GM21515 (cell line): ENCODE measurements around the gene PDZRN3.
"Not testable (repeated sequence)": the region's sequence is repeated elsewhere in the genome, so short reads cannot be mapped to it uniquely, and the experiment has no call there.

ENCODE experiments used
- ATAC-seq: cut with Tn5 transposase; IDR thresholded peaks from one replicate; pipeline ENCODE4 v1.9.1; 2021; ENCODE audit not compliant: unreplicated experiment

The PDZRN3 gene

DNA sequence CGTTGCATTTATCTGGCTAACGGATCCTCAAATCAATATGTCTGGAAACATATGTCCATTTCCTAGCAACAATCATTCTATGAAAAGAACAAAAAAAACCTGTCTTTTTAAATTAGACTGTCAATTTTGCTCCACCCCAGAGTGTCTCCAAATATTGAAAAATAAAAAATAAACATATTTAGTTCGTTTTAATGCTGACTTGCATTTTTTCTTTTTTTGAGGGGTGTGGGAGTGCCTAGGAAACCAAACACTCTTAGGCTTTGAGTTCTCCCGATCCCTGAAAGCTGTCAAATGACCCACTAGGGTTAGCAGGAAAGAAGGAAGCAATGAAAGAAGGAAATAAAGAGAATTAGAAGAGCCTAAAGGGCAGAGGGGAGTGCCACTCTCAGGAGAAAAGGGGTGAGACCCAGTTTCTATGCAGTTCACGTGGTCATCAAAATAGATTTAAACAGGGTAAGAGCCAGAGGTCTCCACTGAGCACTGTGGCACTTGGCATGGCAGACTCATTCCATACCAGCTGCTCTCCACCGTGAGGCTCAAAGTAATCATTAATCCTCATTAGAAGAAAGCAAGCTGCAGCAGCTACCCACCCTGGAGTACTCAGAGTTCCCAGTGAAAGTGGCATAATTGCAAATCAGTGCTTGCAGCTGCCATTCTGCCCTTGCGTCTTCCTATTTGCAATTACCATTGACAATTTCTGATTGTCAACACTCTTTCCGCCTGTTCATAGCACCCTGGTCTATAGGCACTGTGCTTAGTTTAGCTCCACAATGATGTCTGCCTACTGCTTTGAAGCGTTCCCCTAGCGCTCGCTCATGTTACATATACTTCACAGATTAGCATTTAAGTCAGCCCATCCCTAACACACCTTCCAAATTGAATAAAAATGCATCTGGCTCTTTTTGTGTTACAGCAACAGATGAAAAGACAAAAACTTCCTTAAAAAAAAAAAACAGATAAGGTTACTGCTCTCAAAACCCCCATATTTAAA, 32.3 kb downstream of the PDZRN3 start:
- ATAC-seq = no peak

DNA sequence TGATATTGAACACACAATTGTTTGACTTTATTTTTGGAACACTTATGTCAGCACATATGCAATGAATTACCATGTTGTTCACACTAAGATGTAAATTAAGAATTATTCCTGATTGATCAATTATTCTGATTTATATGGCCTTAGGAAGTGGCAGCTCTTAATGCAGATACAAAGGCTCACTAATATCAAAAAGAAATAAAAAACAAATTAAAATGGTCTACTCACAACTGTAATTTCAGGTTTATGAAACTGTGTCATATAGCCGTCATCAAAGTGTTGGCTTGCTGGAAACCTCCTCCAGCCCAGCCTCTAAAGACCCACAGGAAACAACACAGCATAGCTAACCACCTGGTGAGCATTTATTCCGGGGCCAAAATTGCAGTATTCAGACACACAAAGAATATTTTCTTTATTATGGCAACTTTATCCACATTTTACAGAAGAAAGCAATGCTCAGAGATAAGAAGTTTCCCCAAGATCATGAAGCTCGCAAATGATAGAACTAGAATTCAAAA, 33.4 kb downstream of the PDZRN3 start:
- no peak for ATAC-seq

DNA sequence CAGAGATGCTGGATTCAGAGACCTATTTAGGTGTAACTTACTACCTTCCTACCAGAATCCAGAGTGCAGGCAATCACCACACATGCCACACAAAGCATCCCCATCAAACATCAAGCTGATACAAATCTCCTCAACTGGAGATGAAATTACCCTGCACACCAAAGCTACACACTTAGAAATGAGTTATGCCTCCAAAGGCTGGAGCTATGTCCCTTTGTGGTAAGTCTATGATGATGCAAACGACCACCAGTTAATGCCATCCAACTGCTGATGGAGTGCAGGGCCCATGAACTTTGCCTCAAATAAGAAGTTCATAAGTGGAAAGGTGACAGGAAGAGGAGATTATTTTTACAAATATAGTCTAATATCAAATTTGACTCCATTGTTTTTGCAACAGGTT, 38.1 kb downstream of the PDZRN3 start:
- ATAC-seq = no peak

DNA sequence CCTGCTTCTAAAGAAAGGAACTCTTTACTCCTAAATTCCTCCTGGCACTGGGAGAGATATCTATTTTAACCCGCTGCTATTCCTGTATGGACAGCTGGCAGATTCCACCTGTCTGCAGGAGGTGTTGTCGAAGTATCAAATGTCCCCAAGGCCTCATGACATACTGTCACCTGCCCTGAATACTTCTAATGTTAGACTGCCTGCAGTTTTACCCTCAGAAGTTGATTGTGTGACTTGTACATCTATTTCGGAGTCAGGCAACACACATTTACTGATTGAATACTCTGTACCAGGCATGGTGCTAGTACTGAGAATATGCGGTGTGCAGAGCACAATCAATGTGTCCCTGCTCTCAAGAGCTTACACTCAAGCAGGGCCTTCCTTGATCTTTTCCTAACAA, 38.6 kb downstream of the PDZRN3 start:
- no peak for ATAC-seq

DNA sequence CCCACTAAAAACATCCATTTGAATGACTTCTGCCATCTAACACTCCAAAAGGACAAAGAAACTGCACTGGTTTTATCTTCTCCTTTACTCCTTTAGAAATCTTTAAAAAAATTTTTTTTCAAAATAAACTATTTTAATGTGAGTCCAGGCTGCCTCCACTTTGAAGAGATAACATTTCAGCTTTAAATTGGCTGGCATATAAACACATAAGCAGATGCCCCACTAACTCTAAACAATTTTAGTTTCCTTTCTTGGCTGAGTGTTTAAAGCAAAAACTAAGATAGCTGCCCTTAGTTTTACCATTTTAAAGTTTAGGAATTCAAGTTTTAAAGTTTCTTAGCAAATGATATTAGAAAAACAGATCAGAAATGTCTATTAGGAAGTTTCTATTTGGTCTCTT, 39.9 kb downstream of the PDZRN3 start:
- no peak for ATAC-seq

DNA sequence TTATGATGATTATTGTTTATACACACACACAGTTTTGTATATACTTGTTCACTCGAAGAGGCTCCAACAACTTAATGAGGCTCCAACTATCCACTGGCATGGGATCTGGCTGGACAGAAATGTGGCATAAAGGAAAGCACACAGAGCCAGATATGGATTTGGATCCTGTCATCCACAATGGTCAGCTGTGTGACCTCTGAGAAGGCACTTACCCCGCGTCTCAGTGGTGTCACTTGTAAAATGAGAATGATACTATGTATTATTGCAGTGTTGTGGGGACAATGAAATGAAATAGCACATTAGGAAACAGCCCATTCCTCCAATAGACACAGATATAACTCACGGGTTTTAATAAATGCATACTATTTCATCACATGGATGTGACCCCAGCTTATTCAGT, 42.2 kb downstream of the PDZRN3 start:
- ATAC-seq = no peak

DNA sequence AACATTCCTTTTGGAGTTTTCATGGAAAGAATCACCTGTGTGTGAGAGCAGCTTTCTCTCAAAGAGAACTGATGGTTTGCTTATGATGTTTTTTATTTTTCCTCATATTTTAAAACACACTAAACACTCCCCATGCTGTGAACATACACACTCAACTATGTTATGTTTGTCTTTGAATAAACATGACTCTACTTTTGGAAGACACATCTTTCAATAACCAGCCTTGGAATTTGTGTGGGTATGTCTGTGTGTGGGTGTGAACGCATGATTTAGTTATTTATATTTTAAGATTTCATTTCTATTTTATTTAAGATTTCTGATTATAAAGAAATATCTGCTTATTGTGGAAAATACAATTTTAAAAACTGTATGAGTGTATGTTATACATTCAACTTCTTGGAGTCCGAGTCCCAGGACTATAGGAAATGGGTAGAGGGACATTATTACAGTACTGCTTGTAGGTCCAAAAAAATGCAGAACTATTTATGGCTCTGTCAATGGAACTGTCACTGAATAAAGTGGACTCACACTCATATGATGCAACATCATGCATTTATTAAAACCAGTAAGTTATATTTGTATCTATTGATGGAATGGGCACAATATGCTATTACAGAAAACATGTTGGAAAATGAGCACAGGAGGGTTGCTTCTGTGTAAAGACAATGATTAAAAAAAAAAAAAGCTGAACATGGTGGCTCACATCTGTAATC, 43.5 kb downstream of the PDZRN3 start:
- no peak for ATAC-seq

DNA sequence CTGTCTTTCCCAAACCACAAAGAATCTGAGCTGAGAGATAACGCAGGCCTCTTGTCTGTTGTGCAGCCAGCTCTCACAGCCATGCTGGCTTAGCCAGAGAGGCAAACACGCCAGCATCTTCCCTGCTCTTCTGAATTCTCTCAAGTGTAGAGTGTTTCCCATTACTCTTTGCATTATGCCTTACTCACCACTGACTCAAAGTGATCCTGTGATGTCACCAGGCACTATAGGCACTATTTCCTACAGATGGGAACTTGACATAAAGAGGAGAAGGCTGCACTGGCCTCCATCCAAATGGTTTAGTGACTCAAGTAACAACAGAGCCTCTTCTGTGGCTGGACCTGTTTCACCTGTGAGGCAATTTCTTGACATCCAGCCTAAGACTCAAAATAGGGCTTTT, 44.4 kb downstream of the PDZRN3 start:
- ATAC-seq = no peak

DNA sequence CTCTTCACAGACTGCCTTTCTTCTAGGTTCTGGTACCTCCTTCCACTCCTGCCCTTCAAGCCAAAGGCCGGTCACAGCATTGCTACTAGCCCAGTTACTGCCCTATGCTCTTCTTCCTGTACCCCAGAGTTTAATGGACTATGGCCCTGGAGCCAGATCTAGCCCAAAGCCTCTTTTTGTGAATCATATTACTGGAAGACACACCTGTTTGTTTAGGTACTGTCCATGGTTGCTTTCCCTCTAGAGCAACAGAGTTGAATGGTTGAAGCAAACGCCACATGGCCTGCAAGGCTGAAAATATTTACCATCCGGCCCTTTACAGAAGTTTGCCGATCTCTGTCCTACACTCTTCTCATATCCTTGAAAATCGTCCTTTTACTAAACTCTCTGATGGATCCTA, 47.0 kb downstream of the PDZRN3 start:
- no peak for ATAC-seq

DNA sequence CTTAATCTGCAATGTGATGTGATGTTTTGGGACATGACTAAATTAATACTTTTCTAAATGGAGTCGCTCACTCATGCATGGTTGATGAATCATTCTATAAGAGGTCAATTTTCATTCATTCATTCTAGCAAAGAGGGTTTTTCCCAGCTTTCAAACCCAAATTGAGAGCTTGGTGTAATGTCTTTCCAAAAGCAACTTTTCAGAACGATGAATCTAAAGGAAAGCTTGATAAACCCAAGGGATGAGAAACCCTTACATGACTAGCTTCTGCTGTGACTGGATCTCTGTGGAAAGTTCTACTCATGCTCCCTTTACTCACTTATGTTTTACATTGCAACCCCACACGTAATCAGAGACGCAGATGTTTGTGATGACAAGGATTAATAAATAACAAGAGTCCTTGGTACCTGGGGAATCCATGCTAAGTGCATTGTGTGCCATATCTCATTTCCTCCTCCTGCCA, 47.7 kb downstream of the PDZRN3 start:
- no peak for ATAC-seq

DNA sequence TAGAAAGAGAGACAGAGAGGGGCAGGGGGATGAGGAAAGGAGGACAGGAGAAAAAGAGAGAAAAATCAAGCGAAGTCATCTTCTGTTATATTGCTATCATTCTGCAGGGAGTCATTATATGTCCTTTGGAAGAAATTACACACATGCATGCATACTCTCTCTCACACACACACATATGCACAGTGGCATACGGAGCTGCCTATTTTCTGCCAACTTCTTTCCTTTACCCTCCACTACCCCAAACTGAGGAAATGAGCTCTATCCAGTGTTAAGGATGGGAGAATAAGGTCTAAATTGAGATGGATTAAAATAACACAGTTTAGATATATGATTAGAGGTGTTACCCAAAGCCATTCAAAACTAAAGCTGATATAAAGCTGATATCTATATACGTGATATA, 48.8 kb downstream of the PDZRN3 start:
- ATAC-seq = no peak

DNA sequence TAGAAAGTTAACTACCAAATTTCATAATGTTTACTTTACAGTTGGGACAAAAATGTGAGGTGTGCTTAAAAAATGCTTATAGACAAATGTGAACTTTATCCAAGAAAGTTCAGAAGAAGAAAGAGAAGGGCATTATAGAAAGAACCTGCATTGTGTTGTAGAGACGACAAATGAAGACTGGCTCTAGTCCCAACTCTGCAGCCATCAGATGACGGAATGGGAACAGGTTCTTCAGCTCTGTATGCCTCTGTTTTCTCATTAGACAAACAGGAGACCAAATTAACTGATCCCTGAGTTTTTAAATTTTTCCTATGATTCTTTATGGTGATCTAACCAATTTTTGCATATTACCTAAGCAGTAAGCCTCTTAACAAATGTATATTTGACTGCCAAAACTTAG, 49.2 kb downstream of the PDZRN3 start:
- no peak for ATAC-seq

DNA sequence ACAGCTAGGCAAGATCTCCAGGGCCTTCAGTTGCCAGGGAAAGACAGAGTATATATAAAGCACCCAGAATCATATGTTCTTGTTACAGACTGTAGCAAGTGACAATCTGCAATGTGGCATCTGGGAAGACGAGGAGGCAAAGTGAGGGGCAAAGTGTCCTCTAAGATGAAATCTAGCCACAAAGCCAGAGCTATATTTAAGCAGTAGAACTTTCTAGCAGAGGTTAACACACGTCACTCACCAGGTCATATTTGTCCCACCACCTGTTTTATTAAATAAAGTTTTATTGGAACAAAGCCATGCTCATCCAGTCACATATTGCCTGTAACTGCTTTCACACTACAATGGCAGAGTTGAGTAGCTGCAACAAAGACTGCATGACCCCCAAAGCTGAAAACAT, 51.5 kb downstream of the PDZRN3 start:
- ATAC-seq = no peak

DNA sequence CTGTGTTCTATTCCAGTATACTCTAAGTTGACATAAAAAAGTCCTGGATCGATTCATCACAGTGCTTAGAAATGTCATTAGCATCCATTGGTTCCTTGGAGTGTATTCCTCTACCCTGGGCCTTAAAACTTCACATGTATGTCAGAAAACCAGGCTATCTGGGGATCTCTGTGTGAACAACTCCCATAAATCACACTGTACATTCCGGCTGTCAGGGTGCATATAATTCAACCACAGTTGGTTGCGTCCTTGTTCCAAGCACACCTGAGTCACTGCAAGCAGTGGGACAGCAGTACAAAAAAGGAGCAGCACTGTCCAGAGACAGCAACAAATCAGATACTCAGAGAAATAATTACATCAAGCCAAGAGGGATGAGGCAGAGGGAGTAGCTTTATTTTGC, 52.4 kb downstream of the PDZRN3 start:
- no peak for ATAC-seq

DNA sequence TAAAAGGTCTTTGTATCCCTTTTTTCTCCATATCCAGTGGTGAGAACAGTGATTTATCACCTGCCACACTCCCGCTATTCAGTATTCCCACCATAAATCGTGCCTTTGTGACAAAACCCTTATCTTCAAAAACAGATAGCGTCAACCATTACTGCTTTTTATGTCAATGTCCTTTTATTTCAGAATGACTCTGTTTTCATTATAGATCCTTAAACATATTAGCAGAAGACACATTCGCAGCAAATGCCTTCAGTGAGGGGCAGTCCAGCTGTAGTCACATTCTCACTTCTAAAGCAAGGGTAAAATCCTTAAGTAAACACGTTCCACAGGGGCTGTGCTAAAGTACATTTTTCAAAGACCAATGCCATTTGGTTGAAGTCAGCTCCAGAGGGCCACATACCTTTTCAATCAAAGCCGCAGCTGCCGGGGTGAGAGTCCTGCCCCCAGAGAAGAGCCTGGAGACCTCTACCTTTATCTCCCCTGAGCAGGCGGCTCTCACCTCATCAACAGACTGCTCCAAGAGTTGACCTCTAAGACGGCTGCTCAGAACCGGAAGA, 53.4 kb downstream of the PDZRN3 start:
- no peak for ATAC-seq

DNA sequence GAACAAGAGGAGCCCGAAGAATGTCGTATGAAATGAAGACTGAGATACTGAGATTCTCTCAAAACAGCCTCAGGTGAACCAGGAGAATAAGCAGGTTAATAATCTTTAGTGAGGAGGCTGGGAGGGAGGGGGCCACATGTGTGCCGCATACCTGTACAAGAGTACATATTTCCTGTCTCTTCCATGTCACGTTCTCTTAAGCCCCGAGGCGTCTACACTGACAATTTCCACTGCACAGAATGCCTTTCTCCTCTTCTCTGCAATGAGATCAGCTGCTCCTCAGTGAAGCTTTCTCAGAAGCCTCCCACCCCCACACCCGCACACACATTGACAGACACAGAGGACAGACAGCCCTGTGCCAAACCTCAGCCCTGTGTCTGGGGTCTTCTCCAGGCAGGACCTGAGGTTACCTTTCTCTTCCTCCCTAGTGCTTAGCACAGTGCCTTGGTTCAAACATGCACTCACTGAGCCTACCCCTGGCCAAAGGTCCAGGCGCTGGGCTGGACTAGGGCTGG, 55.4 kb downstream of the PDZRN3 start:
- ATAC-seq = no peak

DNA sequence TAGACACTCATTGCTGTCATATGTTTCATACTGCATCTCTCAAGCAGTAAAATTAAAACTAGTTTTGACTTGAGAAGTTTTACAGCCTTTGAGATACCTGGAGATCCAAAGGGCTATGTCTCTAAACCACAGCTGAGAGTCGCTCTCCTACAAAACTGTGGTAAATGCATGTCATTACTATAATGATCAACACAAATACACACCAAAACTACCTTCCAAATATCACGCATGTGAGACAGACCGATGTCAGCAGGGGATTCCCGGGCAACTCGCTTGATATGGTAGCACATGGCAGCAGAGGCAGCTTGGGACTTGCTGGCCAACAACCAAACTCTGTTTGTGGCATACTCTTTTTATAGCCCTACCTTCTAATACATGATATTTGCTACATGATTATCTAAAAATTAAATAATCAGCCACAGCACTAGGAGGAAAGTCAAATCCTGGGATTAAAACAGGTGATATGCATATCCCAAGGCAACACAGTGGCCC, 56.3 kb downstream of the PDZRN3 start:
- ATAC-seq = no peak

DNA sequence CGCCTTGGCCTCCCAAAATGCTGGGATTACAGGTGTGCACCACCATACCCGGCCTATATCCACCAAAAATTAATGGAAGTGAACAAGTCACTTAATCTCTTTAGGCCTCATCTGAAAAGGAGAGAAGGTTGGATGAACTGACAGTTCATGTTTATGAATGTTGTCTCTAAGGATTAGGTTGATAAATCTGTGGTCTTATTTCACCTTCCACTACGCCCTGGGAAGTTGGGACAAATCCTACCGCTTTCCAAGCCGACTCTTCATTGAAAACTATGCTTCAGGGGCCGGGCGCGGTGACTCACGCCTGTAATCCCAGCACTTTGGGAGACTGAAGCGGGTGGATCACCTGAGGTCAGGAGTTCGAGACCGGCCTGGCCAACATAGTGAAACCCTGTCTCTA, 59.4 kb downstream of the PDZRN3 start:
- not testable (repeated sequence) for ATAC-seq

DNA sequence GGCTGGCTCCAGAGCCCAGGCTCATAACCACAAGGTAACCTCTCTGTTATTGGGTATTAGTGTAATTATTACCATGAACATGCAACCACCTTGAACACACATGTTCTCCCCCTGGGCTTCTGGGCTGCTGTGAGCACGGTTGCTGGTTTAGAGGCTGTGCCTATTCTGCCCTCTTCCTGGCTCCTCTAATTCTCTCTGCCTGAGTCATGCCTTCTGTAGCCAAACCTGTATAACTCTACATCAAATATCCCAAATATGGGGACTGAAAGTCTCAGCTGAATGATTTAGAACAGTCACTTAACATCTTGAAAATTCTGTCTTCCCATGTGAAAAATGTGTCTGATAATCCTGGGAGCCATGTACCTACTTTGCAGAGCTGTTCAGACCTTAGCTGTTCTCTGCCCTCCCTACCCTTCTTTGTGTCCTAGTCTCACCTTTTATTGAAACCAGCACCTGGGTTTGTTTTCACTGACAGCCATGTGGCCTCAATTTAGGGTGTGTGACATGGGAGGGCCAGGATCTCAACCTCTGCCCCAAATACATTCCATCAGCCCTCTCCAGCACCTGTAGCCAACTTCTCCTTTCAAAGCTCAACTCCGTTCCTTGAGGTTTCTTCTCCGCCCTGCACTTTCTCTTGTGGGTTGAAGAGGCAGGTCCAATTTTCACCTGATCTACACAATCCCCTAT, 60.7 kb downstream of the PDZRN3 start:
- no peak for ATAC-seq

DNA sequence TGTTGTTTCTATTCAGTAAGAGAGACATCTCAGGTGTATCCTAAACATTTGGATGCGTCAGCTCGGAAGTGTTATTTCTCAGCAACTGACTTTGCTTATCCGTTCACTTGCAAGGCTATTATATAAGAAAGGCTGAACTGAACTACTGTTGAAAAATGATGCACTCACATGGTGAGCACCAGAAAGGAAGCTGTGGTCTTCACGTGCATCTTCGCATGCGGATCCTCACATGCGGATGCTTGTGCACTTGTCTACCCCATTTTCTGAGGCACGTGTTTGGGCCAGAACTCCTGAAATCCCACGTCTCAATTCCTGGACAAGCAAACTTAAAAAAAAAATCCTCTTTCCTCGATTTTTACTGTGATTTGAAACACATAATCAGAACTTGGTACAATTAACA, 63.2 kb downstream of the PDZRN3 start:
- no peak for ATAC-seq

DNA sequence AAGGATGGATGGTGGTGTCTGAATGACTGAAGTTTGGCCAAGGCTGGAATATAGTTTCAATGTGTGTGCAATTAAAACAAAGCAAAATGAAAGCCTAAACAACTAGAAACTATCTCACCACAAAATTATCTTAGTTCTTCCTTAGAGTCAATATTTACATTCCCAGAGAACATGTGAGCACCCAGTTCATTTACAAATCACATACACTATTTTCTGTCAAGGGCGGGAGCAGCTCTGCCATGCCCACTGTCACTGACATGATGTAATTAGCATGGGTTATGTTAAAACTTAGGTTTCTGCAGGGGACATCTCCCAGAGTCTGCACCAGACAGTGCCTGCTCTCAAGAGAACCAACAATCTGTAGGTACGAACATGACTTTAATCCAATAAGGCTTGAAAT, 65.0 kb downstream of the PDZRN3 start:
- ATAC-seq = no peak
